DND-41 (cell line): ENCODE data around the gene GREB1.

Experiments
- ATAC-seq: fragments of 200-7000 bp; cut with Tn5 transposase; 3 replicates; pipeline ENCODE4 v1.9.1; 2021; ENCODE audit warnings: low read depth; ENCODE audit not compliant: insufficient read depth
- DNase-seq: peaks from one replicate; pipeline ENCODE4 v3.0.0-alpha.2; 2020
- H2AFZ ChIP-seq: 2 replicates; pipeline ENCODE4 v1.6.0; 2012; ENCODE audit warnings: low read depth, low read length
- H3K27ac ChIP-seq: 2 replicates; pipeline ENCODE4 v1.5.1; 2012; ENCODE audit warnings: low read length, inconsistent platforms
- H3K27me3 ChIP-seq: fragments of 200-600 bp; sonication (generic); 2 replicates; pipeline ENCODE4 v1.6.0; 2012; ENCODE audit warnings: low read length, mild to moderate bottlenecking, inconsistent platforms; ENCODE audit not compliant: insufficient read depth, poor library complexity
- H3K36me3 ChIP-seq: 2 replicates; pipeline ENCODE4 v1.5.1; 2012; ENCODE audit warnings: low read length, inconsistent platforms; ENCODE audit not compliant: insufficient read depth
- H3K4me1 ChIP-seq: 2 replicates; pipeline ENCODE4 v1.5.1; 2012; ENCODE audit warnings: mild to moderate bottlenecking, low read length; ENCODE audit not compliant: insufficient read depth
- H3K4me2 ChIP-seq: 2 replicates; pipeline ENCODE4 v1.6.0; 2012; ENCODE audit warnings: mild to moderate bottlenecking, moderate library complexity, low read length, inconsistent platforms; ENCODE audit not compliant: insufficient read depth
- H3K4me3 ChIP-seq, 2 experiments: fragments of 200-600 bp in 1 of 2; shearing (Covaris generic) in 1 of 2; 2 replicates each; pipeline ENCODE4 v1.5.1; 2012 to 2016; ENCODE audit warnings: inconsistent platforms in 2 of 2, low read length in 2 of 2, mild to moderate bottlenecking in 2 of 2, low read depth in 1 of 2, moderate library complexity in 1 of 2
- H3K79me2 ChIP-seq: 2 replicates; pipeline ENCODE4 v1.6.0; 2012; ENCODE audit warnings: low read length, inconsistent platforms; ENCODE audit not compliant: insufficient read depth
- H3K9ac ChIP-seq: 2 replicates; pipeline ENCODE4 v1.6.0; 2012; ENCODE audit warnings: low read depth, mild to moderate bottlenecking, inconsistent platforms, low read length, moderate library complexity
- H3K9me3 ChIP-seq: 2 replicates; pipeline ENCODE4 v1.5.1; 2012; ENCODE audit warnings: low read length, moderate library complexity, mild to moderate bottlenecking, inconsistent platforms; ENCODE audit not compliant: insufficient read depth, severe bottlenecking
- H4K20me1 ChIP-seq: 2 replicates; pipeline ENCODE4 v1.6.0; 2012; ENCODE audit warnings: low read length; ENCODE audit not compliant: insufficient read depth
- CTCF ChIP-seq: IDR thresholded peaks from 2 replicates; pipeline ENCODE4 v1.5.1; 2012; ENCODE audit warnings: borderline replicate concordance, low read length, moderate library complexity, mild to moderate bottlenecking; ENCODE audit not compliant: poor library complexity, severe bottlenecking; ENCODE audit errors: extremely low read depth
- EZH2 ChIP-seq: IDR thresholded peaks from 3 replicates; pipeline ENCODE4 v1.6.1; 2012; ENCODE audit warnings: borderline replicate concordance, low read depth, mild to moderate bottlenecking, moderate library complexity, low read length, inconsistent platforms; ENCODE audit not compliant: severe bottlenecking

GREB1 gene

GRCh38 chr2:11665510-11666362 is 131.9 kb downstream of the GREB1 start:
- no peaks in the 10 kb centered on the region for H3K36me3 ChIP-seq
- no peak overlapping the region for H3K9ac ChIP-seq
- ATAC-seq (no peak), DNase-seq (no peak)
- H3K4me3 ChIP-seq = no peak overlapping the region
- TF ChIP-seq CTCF = no peak
- TF ChIP-seq EZH2 = no peak
- no peak overlapping the region for H2AFZ ChIP-seq
- no peaks in the 10 kb centered on the region for H3K4me1 ChIP-seq
- peaks cover 6% of the 10 kb centered on the region for H3K9me3 ChIP-seq
- H3K4me2 ChIP-seq = no peak overlapping the region
- no peak overlapping the region for H3K27ac ChIP-seq
- H3K79me2 ChIP-seq = no peaks in the 10 kb centered on the region
- no peaks in the 10 kb centered on the region for H3K27me3 ChIP-seq
- H4K20me1 ChIP-seq = no peaks in the 10 kb centered on the region

- Histone ChIP-seq H3K36me3 (no peaks in the 10 kb centered on the region), H3K4me1 (no peaks in the 10 kb centered on the region), H3K4me2 (no peak overlapping the region), H3K9me3 (peaks cover 6% of the 10 kb centered on the region), H3K79me2 (no peaks in the 10 kb centered on the region), H4K20me1 (no peaks in the 10 kb centered on the region), H3K9ac (no peak overlapping the region), H3K27ac (no peak overlapping the region), H2AFZ (no peak overlapping the region), H3K27me3 (no peaks in the 10 kb centered on the region), H3K4me3 (no peak overlapping the region)
- ATAC-seq = no peak
- TF ChIP-seq EZH2 = no peak
- TF ChIP-seq CTCF = no peak
- no peak for DNase-seq
Observed at GRCh38 chr2:11667194-11667593, 133.3 kb downstream of the GREB1 start.

GRCh38 chr2:11667866-11668637 is 134.2 kb downstream of the GREB1 start:
- H3K27me3 ChIP-seq = no peaks in the 10 kb centered on the region
- H3K36me3 ChIP-seq = no peaks in the 10 kb centered on the region
- H2AFZ ChIP-seq = no peak overlapping the region
- TF ChIP-seq EZH2 (no peak), CTCF (no peak)
- H3K4me3 ChIP-seq = no peak overlapping the region
- H3K4me1 ChIP-seq = no peaks in the 10 kb centered on the region
- H3K27ac ChIP-seq = no peak overlapping the region
- H3K9me3 ChIP-seq = peaks cover under 1% of the 10 kb centered on the region
- ATAC-seq (no peak), DNase-seq (no peak)
- no peaks in the 10 kb centered on the region for H4K20me1 ChIP-seq
- no peak overlapping the region for H3K9ac ChIP-seq
- H3K79me2 ChIP-seq = no peaks in the 10 kb centered on the region
- no peak overlapping the region for H3K4me2 ChIP-seq
